ENCODE data around the gene SLC12A4.
A peak's percentile ranks its signal among the peaks of the same experiment; 100 is the strongest.
"Not testable (repeated sequence)": the region's sequence is repeated elsewhere in the genome, so short reads cannot be mapped to it uniquely, and the experiment has no call there.

SLC12A4 gene

DNA sequence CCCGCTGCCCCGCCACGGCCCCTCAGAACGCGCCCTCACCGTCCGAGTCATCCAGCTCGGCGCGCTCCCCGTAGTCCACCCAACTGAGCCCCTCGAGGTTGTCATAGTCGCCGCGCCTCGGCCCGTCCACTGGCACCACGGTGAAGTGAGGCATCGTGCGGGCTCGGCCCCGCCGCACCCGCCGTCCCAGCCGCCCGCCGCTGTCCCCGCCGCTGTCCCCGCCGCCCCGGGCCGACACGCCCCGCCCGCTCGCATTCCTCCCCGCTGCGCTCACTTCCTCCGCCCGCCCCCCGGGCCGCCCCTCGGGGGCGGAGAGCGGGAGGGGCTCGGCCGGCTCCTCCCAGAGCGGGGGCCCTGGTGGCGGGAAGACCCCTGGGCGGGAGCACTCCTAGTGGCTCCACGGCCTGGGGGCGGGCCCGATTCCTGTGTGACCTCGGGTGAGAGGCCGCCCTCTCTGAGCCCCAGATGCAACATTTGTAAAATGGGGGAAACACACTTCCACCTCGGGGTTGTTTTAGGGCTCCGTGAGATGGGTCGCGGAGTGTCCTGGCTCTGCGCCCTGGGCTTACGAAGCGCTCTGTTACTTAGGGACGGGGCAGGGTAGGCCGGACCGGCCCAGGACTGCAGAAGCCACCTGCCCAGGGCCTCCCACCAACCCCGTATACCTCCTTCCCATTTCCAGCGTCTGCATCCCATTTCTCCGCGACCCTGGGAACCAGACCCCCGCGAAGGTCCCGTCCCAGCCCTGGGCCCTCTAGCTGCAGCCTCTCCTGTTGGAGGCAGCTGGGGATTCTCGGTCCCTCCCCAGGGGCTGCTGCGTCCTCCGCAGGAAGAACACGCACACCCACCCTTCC, at the start of gene SLC12A4:
SLC12A4 (minus strand) TSS at position 238 of the 854 bp plus-strand sequence; CDS start at position 154, 84 bp downstream.
- DNase-seq: peak in 1 of 2 donors; percentile 57

DNA sequence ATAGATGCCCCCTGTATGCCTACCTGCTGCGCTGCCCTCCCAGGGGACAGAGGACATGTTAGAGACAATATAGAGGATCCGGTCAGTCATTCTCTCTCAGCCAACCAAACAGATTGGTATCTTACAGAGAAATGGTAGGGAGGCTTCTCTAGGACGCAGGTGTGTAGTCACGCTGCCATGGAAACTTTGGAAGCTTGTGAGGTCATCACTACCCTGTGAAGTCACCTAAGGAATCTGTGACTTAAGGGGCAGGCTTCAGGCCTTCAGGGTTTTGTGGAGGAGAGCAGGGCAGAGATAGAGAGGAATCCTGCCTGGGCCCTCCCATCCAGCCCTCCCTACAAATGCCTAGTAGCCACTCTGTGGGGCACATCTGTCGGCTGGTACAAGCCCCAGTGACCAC, 47.2 kb upstream of the SLC12A4 start, which contains the start of gene DPEP2NB:
DPEP2NB (minus strand) TSS at position 231 of the 400 bp plus-strand sequence; CDS start at position 90, 141 bp downstream.
- DNase-seq: no peak

DNA sequence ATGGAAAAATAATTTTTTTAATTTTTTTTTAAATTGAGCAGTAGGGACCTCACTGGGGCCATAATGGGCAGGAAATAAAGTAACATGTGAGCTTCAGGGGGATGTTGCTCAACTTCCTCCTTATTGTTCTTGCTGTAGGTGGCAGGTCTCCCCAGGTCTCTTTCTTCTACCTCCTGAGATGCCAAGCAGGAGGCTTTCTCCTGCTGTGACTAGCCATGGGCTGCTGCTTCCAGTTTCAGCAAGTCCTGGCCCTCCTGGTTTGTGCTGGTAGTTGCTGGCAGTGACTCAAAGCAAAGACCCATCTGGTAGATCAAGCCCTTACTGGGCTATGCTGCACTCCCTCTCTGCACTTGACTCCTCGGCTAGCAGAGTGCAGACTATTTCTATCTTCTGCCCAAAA, 45.0 kb upstream of the SLC12A4 start:
- no peak for DNase-seq

DNA sequence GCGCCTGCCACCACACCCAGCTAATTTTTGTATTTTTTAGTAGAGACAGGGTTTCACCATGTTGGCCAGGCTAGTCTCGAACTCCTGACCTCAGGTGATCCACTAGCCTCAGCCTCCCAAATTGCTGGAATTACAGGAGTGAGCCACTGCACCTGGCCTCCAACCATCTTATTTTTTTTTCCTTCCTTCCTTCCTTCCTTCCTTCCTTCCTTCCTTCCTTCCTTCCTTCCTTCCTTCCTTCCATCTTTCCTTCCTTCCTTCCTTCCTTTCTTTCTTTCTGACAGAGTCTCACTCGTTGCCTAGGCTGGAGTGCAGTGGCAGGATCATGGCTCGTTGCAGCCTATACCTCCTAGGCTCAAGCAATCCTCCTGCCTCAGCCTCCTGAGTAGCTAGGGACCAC, 41.4 kb upstream of the SLC12A4 start:
- DNase-seq: not testable (repeated sequence)

DNA sequence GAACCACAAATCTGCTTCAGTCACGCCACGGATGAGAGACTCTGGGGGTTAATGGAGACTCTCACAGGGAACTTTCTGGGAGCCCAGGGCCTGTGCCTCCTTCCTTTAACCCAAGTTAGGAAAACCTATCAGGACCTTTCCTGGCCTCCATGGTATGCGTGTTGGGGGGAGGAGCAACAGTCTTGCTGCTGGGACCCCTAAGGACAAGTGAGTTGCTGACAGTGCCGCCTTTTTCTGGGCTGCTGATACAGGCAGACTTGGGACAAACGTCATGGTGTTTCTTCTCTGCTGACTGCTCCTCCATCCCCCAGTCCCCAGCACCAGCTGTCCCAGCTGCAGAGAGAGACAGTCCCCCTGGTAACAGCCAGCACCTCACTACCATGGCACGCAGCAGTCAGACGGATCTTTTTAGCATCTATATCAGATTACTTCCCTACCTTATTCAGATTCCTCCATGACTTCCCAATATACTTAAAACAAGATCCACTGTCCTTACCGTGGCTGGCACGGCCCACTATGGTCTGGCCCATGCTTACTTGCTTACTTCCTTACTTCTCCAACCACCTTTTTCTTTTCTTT, 40.8 kb upstream of the SLC12A4 start:
- DNase-seq: no peak

DNA sequence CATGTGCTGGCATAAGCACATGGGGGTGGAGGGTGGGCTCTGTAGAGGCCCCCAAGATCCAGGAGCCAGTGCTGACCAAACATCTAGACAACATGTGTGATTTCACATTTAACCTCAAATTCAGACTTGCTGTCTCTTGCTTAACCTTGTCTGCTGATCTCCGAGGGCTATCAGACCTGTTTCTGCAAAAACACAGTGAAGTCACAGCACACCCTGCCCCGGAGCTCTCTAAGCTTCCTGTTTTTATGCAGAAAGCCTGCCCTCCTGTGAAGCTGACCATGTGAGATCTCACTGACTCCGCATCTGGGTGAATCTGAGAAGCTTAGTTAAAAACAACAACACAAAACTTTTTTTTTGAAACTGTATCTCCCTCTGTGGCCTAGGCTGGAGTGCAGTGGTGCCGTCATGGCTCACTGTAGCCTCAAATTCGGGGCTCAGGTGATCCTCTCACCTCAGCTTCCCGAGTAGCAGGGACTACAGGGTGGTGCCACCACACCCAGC, 37.4 kb upstream of the SLC12A4 start:
- peak in 1 of 2 donors; percentile 3 for DNase-seq

DNA sequence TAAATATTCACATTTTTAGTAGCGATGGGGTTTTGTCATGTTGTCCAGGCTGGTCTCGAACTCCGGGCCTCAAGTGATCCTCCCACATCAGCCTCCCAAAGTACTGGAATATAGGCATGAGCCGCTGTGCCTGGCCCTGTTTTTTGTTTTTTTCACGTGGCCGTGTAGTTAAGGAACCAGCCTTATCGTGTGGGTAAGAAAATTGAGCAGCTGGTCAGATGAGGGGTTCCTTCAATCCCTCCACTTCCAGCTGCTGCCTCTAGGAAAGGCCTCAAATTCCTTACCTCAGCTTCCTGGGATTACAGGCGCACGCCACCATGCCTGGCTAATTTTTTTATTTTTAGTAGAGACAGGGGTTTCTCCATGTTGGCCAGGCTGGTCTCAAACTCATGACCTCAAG, 36.8 kb upstream of the SLC12A4 start:
- no peak for DNase-seq

DNA sequence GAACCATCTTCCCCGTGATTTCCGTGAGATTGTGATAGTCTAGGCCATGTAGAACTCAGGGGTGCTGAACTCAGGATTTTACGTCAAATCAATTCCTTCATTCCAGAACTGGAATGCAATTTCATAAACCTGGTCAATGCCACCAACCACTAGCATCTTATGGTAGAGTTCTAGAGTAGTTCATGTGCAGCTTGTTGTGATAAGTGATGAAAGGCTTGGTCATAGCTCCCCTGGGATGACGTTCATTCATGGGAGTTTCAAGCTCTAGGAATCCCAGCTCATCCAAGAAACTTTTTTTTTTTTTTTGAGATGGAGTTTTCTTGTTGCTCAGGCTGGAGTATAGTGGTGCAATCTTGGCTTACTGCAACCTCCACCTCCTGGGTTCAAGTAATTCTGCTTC, 34.6 kb upstream of the SLC12A4 start:
- no peak for DNase-seq

DNA sequence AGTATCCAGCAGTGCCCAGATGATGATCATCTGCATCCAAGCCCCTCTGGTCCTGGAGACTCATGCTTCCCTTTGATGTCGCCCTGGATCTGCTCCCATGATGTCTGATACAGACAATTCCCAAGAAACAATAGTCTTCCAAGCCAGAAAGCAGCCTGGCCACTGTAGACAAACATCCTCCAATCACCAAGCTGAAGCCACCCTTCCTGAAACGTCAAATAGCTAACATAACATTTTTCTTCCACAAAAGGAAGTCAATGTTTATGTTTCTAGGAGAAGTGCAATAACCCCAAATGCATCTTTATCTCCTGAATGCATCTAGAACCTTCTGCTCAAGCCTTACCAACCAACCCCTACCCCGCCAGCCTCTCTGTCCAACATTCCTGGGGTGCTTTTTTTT, 32.0 kb upstream of the SLC12A4 start:
- no peak for DNase-seq

DNA sequence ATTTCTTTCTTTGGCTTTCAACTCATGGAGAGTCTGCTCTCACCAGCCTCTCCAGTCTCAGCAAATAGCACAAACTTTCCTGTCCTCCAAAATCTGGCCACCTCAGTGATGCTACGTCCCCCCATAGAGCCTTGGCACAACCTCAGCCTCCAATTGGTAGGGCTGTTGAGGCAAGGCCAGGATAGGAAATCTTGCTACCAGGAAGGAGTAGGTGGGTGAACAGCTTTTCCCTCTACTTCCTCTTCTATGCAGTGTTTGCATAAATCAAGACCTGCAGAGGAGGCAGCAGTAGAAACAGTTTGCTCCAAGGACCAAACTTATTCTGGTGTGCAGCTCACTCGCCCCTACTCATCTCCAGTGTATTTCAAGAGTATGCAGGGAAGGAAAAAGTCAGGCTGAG, 31.5 kb upstream of the SLC12A4 start:
- no peak for DNase-seq

DNA sequence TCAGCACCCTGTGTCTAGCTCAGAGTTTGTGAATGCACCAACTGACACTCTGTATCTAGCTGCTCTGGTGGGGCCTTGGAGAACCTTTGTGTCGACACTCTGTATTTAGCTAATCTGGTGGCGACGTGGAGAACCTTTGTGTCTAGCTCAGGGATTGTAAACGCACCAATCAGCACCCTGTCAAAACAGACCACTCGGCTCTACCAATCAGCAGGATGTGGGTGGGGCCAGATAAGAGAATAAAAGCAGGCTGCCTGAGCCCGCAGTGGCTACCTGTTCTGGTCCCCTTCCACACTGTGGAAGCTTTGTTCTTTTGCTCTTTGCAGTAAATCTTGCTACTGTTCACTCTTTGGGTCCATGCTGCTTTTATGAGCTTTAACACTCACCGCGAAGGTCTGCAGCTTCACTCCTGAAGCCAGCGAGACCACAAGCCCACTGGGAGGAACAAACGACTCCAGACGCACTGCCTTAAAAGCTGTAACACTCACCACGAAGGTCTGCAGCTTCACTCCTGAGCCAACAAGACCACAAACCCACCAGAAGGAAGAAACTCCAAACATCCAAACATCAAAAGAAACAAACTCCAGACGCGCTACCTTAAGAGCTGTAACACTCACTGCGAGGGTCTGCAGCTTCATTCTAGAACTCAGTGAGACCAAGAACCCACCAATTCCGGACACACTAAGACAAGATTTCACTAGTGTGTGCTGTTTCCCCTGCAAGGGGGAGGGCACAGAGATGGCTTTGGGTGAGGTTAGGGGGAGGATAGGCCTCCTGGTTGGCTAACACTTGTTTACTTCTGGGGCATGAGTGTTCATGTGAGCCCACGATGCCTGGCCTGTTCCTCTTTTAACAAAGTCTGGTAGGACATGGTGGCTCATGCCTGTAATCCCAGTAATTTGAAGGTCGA, 30.6 kb upstream of the SLC12A4 start, which contains the start of gene DPEP2:
DPEP2 (minus strand) TSS at position 706 of the 910 bp plus-strand sequence. CDS start 6,272 bp downstream, outside the sequence.
- DNase-seq: peak; percentile 0 to 21

DNA sequence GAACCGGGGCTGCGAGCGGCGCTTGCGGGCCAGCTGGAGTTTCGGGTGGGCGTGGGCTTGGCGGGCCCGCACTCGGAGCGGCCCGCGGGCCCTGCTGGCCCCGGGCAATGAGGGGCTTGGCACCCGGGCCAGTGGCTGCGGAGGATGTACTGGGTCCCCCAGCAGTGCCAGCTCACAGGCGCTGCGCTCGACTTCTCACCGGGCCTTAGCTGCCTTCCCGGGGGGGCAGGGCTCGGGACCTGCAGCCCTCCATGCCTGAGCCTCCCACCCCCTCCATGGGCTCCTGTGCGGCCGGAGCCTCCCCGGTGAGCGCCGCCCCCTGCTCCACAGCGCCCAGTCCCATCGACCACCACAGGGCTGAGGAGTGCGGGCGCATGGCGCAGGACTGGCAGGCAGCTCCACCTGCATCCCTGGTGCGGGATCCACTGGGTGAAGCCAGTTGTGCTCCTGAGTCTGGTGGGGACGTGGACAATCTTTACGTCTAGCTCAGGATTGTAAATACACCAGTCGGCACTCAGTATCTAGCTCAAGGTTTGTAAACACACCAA, 29.9 kb upstream of the SLC12A4 start:
- not testable (repeated sequence) for DNase-seq

DNA sequence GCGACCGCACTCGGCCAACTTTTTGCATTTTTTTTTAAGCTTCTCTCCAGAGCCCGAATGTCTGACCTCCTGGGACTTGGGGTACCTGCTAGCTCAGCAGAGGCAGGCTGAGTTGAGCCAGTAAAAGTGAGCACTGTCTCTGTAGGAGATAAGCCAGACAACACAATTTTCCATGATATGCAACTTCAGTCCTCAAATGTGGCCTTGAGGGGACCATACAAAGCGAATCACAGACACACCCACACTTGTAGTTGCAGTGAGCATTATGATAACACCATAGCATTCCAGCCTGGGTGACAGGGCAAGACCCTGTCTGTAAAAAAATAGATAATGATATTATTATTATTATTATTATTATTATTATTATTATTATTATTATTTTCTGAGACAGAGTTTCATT, 28.2 kb upstream of the SLC12A4 start:
- no peak for DNase-seq

DNA sequence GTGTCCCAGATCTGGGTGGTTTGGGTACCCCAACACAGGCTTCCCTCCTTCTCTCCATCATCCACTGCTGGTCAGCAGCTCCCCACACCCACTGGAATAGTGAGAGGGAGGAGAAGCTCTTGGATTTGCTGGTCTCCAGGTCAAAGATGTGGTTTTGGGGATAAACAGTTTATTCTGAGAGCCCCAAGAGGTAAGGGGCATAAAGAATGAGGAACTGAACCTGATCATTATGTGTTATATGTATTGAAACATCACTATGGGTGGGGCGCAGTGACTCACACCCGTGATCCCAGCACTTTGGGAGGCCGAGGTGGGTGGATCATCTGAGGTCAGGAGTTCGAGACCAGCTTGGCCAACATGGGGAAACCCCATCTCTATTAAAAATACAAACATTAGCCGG, 27.0 kb upstream of the SLC12A4 start:
- no peak for DNase-seq

DNA sequence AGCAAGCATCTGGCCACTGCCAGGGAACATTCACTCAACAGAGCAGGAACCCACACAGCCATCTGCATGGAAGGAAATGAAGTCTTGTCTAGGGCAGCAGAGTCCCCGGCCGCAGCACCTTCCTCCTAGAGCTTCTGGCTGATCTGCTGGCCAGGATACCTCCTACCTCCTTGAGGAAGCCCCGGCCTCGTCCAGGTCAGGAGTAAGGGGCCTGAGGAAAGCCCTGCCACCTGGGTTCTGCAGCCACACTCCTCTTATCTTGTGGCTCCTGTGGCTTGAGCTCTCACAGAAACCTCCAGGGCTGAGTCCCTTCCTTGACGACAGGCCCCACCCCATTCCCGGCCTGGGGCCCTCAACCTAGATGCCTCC, 25.6 kb upstream of the SLC12A4 start:
- peak in 1 of 2 donors; percentile 11 for DNase-seq

DNA sequence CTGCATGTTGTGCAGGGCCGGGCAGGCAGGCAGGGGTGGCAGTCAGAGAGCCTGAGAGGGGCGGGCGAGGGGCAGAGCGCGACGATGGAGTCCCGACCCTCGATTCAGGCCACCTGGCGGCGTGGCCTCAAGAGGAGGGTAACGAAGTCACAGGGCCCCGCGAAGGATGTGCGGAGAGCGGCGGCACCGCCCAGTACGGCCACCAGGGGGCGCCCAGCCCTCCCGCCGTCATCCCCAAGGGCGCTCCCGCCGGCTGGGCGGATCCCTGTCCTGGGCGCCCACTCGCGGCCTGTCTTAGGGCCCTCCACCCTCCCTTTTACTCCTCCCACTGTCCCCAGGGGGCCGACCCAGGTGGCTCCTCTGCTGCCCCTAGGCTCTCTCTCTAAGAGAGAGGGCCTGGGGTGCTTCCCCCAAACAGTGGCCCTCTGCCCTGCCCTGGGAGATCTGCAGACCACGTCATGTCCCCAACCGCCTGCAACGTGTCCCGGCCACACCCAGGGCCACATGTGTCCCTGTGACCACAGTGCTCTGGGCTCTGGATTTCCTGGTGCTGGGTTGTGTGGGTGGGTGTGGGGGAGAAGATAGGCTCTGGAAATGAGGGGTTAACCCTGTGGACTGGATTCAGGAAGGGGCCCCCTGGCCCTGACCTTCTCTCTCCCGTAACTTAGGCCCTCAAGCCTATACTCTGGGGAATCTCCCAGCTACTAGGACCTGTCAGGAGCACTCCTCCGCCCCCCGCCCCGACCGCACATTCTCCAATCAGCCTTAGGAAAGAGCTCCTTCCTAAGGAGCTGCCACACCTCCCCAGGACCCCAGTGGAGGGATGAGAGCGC, 25.0 kb upstream of the SLC12A4 start:
- peak; percentile 5 to 39 for DNase-seq

DNA sequence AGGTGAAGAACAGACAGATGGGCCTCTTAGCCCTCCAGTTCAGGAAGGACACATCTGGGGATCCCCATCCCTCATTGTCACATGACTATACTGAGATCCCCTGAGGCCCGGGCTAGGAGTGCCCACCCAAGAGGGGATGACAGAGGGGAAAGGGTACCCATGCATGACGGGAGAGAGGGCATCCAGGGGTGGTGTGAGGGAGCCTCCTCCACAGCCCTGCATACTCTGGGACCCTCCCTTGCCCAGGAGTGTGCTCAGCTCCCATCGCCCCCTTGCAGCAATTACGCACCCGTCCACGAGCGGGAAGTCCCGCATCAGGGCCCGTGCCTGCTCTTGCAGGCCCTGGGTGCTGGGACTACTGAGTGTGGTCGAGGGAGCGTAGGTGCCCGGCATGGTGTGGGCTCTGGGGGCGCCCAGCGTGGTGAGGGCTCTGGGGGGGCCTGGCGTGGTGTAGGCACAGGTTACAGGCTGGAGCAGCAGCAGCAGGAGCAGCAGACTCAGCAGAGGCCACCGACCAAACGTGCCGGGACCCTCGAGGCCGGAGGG, 24.3 kb upstream of the SLC12A4 start:
- no peak for DNase-seq

DNA sequence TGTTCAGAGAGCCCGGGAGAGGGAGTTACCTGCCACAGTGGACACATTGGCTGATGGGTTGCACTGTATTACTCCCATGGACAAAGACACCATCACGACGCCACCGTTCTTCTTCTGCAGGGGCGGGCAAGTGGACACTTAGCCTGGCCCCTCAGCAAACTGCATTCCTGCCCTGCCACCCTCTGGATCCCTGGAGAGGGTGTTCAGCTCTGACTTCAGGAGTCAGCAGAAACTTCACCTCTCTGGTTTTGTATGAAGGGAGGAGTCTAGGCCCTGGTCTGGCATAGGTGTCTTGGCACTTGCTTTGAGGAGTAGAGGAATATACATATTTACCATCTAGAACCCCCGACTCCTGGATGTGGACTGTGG, 21.6 kb upstream of the SLC12A4 start:
- no peak for DNase-seq

DNA sequence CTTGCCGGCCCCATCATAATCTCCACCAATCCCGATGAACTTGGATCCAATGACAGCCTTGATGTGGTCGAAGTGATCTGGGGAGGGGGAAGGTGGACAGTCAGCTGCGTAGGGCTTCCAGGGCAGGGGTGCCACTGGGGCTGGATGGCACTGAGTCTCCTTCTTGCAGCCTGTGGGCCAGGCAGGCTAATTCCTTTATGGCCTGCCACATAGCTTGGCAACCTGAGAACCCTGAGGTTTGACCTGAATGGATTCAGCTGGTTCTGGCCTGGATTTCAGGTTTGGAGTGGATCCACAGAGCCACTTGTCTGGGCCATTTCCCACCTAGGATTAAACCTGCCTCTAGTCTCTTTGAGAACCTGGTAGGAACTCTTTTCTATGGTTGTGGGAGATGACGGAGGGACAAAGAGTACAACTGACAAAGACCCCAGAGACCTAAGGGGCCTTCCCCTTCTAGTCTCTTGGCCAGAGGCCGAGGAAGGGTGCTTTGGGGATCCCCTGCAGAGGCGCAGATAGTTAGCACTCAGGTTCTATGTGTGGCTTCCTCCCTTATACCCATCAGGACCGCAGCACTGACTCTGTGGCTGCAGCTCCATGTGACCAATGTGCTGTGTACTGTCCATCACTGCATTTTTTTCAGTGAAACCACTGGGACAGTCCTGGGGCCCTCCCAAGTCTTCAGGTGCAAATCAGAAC, 21.0 kb upstream of the SLC12A4 start:
- DNase-seq: no peak

DNA sequence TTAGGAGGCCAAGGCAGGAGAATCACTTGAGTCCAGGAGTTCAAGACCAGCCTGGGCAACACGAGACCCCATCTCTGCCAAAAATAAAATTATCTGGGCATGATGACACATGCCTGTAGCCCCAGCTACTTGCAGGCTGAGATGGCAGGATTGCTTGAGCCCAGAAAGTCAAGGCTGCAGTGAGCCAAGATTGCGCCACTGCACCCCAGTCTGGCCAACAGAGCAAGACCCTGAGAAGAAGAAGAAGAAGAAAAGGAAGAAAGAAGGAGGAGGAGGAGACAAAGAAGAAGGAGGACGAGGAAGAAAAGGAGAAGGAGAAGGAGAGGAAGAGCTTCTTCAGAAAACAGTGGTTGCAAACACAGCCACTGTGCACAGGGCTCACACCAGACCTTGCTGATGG, 20.2 kb upstream of the SLC12A4 start:
- DNase-seq: no peak

Measured in hippocampal formation (tissue), 2 donors.